Ammon's horn (tissue), 1 donor: ENCODE data around the gene UFM1.
"Not testable (repeated sequence)": the region's sequence is repeated elsewhere in the genome, so short reads cannot be mapped to it uniquely, and the experiment has no call there.

Experiments
- DNase-seq: peaks from one replicate; pipeline ENCODE4 v3.0.0-alpha.2; 2016; ENCODE audit warnings: low spot score

Gene UFM1

DNA sequence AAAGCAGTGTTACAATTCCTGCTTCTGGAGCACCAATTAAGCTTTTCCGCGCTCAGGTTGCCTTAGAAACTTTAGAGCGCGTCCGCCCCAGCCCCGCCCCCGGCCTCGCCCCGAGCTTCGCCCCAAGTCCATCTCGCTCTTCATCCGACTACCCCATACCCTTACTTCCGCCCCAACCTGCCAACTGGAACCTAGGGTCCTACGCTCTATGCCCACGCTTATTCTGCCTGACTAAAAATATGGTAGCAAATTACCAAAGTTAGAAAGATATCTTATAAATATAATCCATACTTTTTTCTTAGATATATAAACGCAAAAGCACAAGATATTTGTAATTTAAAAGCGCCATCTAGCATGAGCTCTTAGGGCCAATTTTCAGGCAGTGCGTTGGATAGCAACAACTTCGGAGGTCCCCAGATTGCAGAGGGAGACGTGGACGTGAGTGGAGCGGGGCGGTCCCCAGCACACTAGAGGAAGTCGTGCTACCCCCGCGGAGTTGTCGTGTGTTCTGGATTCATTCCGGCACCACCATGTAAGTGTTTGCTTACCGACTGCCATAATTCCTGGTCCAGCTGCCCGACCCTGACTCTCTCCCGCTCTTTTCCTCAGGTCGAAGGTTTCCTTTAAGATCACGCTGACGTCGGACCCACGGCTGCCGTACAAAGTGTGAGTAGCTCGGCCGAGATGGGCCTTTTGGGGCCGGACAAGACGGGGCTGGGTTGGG, at the start of gene UFM1:
UFM1 (plus strand) TSS at position 462 of the 724 bp plus-strand sequence; CDS start at position 531, 69 bp downstream.
- peak; percentile 96 for DNase-seq

DNA sequence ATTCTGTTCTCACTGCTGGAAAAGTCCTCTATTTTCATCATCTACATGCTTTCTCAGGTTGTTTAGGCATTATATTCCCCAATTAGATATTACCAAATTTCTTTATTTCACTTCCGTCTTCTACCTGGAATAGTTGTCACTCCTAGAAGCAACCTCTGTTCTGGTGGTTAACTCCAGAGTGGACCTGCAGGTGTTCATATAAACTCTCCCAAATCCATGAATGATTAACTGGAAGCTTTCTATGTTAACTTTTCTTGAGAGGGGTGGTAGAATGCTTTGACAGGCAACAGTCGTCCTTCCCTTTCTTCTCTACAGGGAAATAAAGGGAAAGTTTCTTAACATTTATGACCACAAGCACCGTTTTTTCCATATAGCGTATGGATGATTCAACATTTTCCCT, 48.4 kb upstream of the UFM1 start:
- DNase-seq, result no peak

DNA sequence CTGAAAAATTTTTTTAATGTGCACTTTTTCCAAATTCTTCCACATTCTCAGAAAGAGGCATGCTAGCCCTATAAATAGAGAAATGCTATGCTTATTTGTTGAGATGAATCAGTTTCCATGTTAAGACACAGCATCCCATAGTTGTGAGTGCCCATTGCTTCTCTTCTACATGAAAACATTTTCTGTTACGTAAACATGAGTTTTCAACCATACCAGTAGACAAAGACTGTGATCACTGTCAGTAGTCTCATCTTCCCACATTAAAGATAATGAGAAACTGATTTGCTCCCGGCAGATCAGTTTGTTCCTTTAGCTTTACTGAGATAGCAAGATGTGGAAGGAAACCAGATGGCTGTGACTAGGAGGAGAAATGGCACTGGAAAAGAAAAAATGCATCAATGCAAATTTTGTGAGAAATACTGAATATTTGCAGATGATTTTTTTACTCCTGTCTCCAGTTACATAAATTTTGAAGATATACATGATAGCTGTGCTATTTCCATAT, 45.8 kb upstream of the UFM1 start:
- DNase-seq, result peak; percentile 14

DNA sequence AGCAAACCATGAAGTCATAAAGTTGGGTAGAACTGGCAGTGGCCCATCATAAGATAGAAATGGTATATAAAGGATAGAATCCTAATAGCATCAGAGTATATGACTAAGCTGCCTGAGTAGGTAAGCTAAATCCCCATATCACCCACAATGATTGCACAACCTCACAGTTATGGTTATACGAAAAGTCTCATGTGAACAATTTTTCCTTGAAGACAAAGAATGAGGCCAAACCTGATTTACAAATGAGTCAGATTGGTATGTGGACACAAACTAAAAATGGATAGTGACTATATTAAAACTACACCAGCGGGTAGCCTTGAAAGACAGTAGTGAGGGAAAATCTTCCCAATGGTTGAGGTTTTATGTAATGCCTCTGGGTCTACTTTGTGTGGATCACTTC, 40.9 kb upstream of the UFM1 start:
- DNase-seq, result no peak

DNA sequence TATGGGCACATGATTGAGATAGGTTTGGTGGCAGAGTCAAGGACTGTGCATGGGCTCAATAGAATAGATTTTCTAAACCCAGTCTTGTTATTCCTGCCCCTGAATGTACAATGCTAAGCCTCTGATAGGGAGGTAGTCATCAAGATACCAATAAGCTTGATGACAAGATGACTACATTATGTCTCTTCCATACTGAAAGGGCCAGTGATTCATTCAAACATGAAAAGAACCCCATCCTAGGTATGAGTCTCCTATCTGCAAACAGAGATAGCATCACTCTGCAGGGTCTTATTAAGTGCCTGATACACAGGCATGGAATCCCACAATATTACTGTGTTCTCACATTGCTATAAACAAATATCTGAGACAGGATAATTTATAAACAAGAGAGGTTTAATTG, 40.3 kb upstream of the UFM1 start:
- DNase-seq, result no peak

DNA sequence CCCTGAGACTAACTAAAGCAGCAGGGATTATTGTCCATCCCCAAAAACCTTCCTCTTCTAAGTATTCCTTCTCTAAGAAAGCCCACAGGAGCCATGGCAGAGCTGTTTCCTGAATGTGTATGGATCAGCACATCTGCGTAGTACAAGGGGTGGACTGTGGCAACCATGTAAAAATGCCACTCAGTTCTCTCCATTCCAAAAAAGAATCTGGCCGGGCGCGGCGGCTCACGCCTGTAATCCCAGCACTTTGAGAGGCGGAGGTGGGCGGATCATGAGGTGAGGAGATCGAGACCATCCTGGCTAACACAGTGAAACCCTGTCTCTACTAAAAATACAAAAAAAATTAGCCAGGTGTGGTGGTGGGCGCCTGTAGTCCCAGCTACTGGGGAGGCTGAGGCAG, 38.5 kb upstream of the UFM1 start:
- not testable (repeated sequence) for DNase-seq

DNA sequence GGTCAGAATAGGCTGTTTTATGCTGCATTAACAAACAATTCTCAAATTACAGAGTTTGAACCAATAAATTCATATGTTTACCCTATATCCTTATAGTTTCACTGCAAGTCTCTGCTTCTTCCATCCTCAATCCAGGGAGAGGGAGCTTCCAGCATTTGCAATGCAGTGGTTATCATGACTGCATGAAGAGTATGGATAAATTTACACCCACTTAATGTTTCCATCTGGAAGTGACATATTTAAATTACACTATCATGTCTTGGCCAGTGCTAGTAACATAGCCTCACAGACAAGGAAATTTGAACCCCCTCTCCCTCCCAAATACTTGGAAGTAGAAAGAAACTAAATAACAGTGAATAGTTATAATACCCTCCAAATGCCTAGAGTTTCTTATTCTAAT, 33.5 kb upstream of the UFM1 start:
- no peak for DNase-seq

DNA sequence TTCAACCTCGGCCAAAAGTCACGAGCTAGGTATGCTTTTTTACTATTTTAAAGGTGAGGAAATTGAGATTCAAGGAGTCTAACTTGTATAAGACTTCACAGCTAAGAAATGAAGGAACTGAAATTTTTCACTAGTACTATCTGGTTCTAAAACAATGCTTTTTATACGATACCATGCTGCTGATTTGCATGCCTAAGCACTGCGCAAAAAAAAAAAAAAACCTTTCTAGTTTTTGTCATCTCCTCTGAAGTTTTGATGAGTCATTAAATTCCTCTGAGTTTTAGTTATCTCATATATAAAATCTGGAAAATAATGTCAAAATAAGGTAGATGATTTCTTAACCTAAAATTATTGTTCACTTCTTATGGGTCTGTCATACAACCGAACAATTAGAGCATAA, 28.0 kb upstream of the UFM1 start:
- DNase-seq, result no peak

DNA sequence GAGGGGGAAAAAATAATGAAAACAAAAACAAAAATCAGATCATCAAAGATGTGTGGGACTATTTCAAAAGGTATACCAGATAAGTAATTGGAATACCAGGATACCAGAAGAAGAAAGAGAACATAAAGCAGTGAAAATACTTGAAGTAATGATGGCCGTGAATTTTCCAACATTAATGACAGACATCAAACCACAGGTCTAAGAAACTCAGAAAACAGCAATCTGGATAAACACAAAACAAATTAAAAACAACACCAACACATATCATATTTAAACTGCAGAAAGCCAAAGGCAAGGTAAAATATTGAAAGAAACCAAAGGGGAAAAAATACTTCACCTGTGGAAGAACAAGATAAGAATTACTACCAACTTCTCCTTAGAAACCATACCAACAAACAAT, 24.2 kb upstream of the UFM1 start:
- no peak for DNase-seq

DNA sequence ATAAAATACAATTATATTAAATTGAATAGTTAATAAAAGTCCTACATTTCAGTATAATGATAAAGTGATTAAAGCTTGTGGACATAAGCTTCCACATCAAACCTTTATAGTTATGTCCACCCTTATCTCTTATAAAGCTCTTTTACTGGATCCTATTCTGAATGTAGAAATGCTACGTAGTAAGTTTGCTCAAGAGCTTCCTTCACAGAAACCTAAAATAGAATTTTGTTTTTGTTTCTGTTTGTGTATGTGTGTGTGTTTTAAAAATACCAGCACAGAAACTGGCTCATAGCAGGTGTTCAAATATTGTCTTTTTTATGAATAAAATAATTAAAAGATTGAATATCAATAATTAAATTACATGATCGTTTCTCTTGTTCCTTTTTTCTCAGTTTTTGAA, 21.0 kb upstream of the UFM1 start:
- no peak for DNase-seq

DNA sequence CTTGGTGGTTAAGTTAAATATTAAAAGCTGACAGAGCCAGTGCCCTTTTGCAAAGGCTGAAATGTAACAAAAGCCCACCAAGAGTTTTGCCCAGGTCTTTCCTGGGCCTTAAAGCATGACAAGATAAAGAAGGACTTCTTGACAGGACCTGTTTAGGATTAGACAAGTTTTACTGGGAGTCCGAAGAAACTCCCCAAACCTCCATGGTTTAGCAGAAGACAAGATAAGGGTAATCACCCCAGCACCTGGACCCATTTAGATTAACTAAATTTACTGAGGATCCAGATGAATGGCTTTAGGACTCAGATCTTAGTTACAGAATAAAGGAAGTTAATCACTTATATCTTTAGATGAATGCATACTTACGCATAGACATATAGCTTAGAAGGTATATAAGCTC, 14.8 kb upstream of the UFM1 start:
- DNase-seq, result no peak

DNA sequence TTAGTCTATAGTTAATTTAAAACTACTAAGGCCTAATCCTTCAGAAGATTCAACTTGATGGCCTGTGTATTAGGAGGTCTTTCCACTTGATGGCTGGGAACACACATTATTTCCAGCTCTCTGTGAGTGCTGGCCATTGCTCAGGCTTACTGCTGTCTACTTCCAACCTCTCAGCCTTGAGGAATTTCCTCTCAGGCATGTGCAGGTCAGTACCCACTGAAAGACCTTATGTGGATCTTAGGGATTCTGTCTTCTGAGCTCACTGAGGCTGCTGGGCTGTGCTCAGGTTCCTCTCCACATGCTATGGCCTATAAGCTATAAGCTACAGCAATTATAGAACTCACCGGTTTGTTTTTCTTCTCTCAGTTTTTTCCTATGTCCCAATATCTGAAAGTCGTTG, 11.6 kb upstream of the UFM1 start:
- DNase-seq, result no peak

DNA sequence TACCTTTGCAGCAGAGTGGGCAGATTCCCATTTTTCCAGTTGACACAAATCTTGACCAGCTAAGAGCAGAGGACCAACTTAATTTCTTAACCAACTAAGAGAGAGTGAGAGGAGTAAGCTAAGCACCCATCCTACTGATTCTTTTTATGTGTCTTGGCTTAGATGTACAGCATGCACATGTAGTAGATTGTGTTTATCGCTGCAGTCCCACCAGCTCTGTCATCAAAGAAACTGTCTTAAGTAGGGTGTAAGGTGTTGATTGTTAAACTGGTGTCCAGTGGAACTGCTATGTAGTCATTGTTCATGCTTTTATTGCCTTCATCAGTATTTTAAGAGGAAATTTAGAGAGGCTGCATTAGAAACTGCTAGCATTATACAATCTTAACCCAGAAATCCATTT, 9.0 kb upstream of the UFM1 start:
- DNase-seq, result no peak

DNA sequence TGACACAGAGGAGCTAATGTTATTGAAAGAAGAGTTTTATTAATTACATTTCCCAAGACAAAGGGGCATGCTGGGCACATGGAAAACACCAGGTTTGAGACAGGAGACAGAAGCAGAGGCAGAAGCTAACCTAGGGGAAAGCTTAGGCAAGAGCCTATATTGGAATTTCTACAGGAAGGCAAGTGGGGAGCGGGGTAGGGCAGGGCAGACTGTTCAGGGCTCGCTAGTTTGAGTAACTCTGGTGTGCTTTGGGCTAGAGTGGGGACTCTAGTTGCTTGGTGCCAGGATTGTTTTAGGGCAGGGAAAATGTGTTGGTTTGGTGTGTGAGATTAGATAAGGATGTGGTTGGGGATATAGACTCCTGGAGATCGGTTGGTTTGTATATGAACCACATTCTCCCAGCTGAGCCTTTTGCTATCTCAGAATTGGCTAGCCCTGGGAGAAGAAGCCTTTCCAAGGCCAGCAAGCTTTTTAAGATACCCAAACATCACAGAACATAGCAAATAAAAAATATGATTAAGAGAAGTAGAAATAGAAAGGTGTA, 8.4 kb upstream of the UFM1 start:
- DNase-seq, result no peak

DNA sequence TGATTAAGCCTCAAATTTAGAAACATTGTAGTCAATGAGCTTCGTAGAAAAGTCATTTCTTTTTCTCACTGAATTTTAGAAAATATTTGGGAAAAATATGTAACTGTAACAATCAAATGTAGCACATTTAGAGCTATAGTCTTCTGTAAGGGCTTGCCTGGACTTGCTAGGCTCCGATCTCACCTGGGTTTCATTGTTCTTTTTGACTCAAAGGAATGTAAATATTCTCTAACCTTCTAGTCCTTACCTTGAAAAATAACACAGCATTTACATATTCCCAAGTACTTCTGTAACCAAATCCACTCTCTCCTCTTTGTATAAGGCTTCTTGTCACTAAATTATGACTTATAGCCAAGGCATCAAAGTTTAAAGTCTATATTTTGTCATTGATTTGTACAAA, 2.9 kb upstream of the UFM1 start:
- DNase-seq, result no peak

DNA sequence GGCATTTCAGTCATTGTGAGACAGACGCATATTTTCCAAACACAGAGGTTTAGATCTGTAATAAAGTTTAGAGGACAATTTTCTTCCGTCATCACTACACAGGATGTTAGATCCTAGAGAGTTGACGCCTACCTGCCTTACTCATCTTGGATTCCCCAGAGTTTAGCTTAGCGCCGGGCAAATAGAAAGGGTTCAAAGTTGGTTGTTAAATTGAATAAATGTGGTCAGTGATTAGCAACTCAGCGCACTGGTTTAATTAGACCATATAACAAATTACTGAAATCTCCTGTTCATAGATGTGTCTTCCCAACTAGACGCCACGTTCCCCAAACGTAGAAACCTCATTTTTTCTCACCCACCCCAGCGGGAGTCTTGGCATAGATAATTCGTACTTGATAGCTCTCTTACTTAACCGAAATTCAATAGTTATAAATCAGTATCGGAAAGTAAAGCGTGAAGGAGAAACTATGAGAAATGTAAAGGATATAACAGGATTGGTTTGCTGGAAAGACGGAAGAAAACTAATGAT, 726 bp upstream of the UFM1 start:
- DNase-seq, result no peak

DNA sequence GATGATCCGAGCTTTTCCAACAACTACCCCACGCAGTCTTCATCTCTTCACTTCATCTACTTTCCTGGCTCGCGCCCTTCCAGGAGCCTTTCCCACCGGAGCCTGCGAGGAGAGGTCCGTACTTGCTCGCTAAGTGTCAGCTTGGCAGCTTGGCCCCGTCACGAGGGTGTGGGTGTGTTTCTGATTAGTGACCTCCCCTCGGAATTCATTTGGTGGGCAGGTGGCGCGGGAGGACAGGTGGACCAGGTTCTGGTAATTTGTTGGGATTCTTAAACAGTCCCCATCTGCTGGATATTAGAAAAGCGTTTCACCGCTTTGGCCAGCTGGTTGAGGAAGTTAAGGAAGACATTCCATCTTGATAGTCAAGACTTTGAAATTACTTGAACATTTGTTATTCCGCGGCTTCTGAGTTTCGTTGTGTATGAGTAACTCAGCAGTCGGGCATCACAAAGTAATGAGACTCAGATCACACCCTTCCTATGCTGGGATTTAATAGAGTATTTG, 515 bp downstream of the UFM1 start:
- no peak for DNase-seq

DNA sequence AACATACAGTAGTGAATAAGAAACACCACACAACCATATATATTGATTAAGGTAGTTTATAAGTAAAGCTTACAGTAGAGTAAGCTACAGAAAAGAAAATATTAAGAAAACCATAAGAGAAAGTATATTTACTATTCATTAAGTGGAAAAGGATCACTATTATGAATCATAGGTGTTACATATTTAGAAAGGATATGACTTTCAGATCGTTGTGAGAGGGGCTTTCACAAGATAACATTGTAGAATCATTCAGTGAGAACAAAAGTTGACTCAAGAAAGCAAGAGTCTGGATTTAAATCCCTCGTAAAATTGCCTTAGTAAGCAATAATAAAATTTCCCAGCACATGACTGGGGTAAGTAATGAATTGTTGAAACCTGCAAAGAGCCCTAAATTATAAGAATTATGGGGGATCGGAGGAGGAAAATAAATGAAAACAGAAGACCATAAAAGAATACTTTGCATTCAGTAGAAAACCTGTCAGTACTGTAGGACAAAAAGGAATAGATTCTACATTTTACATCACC, 6.0 kb downstream of the UFM1 start:
- DNase-seq, result no peak

DNA sequence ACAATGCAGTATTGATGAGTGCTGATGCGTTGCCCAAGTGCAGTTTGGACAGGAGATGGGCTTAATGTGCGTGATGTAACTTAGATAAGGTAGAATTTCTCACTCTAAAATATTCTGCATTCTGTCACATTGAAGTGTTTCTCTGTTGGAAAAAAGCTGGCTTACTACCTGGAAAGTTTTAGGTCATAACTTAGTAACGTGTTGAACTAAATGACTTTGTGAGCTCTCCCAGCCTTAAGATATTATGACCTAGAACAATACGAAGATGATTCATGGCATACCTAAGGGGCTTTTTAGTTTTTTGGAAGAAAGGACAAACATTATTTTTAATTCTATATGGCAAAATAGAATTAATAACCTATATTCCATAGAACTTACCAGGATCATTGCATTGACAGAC, 9.0 kb downstream of the UFM1 start:
- DNase-seq, result no peak

DNA sequence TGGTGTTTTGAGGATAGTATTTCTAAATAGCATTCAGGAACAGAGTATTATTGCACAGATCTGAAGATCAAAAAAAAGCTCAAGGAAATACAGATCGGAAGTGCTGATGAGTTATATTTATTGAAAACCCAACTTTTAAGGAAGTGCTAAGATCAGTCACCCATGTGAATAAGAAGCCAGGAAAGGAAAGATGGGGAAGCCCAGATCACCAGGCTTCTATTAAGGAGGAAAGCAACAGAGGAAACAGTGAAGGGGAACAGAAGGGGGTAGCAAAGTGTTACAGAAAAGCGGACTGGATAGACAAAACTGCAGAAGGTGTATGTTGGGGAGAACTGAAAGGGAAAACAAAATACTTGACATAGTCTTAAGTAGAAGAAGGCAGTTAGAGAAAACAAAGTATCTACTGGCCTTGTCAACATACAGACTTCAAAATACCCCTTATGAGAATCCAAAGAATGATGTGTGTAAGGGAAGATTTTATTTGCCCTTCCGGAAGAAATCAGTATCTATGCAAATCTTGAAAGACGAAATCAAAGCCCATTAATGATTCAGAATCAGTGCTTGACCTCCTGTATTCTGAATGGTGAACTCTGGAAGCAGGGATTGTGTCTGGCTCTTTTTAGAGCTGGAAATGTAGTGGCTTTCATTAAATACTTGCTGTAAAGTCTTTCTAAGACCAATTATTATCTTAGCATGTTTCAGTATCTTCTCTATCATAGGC, 12.1 kb downstream of the UFM1 start:
- peak; percentile 11 for DNase-seq

DNA sequence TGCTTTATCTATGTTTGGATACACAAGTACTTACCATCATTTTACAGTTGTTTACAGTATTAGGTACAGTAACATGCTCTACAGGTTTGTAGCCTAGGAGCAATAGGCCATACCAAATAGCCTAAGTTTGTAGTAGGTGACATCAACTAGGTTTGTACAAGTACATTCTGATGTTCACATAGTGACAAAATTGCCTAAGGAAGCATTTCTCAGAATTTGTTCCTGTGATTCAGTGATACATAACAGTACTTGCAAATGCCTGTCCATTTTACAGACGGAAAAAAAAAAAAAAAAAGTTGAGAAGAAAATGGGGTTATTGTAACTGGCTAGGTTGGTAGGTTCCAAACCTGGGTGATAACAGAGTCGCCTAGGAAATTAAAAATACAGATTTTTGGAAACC, 13.6 kb downstream of the UFM1 start:
- DNase-seq, result no peak

DNA sequence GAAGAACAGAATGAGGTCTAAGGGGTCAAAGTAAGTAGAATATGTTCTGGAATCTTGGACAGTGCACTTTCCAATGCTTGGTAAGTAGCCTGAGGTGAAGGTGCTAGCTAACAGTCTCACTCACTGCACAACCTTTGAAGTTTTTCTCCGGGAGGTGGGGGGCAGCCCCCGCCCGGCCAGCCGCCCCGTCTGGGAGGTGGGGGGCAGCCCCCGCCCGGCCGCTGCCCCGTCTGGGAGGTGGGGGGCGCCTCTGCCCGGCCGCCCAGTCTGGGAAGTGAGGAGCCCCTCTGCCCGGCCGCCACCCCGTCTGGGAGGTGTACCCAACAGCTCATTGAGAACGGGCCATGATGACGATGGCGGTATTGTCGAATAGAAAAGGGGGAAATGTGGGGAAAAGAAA, 14.1 kb downstream of the UFM1 start:
- DNase-seq, result not testable (repeated sequence)

DNA sequence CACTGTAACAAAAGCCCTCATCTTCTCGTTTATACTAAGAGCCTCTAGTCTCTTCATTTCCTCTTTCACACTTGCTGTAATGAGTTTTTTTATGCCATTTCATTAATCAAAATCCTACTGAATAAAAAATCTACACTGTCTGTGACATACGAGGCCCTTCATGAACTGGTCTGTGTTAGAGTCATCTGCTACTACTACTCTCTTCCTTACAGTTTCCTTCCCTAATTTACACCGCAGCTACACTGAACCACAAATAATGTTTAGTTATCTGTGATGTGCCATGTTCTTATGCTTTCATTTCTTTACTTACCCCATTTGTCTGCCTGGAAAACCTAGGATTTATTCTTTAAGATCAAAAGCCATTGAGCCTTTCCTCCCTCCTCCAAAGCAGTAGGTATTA, 16.0 kb downstream of the UFM1 start:
- no peak for DNase-seq
